Right atrium auricular region (tissue), 2 donors: Measurements from ENCODE around the gene ABCC12. TPM values are rescaled to one million over a fixed set of nuclear protein-coding genes. Genes with fewer than 3 reads are reported as not detected.

Source experiments
- DNase-seq: peaks from one replicate; pipeline ENCODE4 v3.0.0-alpha.2; 2019; ENCODE audit warnings: low spot score
- H3K27ac ChIP-seq, 2 donors: fragments of 200-600 bp; sonication (generic); 1 replicate in 1 of 2; 2 replicates in 1 of 2; pipeline ENCODE4 v1.5.1; 2016 to 2019
- H3K27me3 ChIP-seq, 2 donors: fragments of 200-600 bp; sonication (generic); one replicate each; pipeline versions ENCODE4 v1.5.1 to v1.6.0; 2017 to 2019
- H3K36me3 ChIP-seq: fragments of 200-600 bp; sonication (generic); one replicate; pipeline ENCODE4 v1.5.1; 2016
- H3K4me1 ChIP-seq, 2 donors: fragments of 200-600 bp; sonication (generic); one replicate each; pipeline versions ENCODE4 v1.5.1 to v1.6.0; 2017 to 2019
- H3K4me3 ChIP-seq, 2 donors: fragments of 200-600 bp; sonication (generic); 1 replicate in 1 of 2; 2 replicates in 1 of 2; pipeline ENCODE4 v1.5.1; 2017 to 2019; ENCODE audit warnings: mild to moderate bottlenecking in 1 of 2, moderate library complexity in 1 of 2
- H3K9me3 ChIP-seq, 2 donors: fragments of 200-600 bp; sonication (generic); one replicate each; pipeline ENCODE4 v1.5.1; 2019
- total RNA-seq, 2 donors: library from RNA; depleted of rRNA; stranded (reverse); fragments of >200 nt; gene quantifications; one replicate each; pipeline ENCODE4 v1.1.0, GENCODE V29; 2016
- TF ChIP-seq, protein P1 (sequence below), 2 donors: fragments of 200-600 bp; sonication (generic); IDR thresholded peaks; one replicate each; pipeline ENCODE4 v1.5.1; 2019; ENCODE audit warnings: antibody characterized with exemption in 2 of 2

ABCC12 gene
- total RNA-seq, 2 donors from 2014 or later = not detected

DNA sequence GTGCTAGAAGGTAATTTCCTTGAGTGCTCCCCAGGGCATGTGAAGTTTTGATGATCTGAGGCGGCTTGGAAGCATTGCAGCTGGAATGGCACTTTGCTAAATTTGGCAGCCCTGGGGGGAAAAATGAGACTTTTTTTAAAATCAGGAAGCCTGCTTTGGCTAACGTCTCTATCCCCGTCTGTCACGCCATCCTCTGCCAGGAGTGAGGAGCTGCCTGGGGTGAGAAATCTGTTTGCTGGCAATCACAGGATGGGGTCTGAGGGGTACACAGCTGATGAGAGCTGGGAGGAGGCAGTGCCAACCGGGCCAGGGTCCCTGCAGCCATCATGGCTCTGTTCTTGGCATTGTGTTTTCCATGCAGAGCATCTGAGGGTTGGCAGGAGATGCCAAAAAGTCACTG lies 2.0 kb downstream of the ABCC12 start:
- no peak for DNase-seq

DNA sequence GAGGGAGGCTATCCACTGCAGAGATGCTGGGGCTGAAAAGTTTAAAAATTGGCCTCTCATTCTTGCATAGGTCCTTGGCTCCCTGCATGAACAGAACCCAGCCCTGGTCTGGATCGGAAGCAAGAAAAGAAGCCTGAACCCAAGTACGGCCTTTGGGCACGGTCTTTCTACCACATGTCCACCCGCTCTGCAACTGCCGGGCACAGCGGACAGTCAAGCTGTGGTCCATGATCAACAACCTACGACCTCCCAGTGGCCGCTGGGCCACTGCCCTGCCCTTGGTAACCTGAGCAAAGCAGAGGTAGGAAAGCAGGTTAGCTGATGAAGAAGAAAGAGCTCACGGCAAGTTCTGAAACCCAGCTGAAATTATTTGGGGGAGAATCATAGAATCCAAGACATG lies 3.6 kb downstream of the ABCC12 start:
- no peaks in the 10 kb centered on the region for H3K27me3 ChIP-seq
- DNase-seq = no peak
- no peak overlapping the region for H3K27ac ChIP-seq
- TF ChIP-seq, protein P1, sequence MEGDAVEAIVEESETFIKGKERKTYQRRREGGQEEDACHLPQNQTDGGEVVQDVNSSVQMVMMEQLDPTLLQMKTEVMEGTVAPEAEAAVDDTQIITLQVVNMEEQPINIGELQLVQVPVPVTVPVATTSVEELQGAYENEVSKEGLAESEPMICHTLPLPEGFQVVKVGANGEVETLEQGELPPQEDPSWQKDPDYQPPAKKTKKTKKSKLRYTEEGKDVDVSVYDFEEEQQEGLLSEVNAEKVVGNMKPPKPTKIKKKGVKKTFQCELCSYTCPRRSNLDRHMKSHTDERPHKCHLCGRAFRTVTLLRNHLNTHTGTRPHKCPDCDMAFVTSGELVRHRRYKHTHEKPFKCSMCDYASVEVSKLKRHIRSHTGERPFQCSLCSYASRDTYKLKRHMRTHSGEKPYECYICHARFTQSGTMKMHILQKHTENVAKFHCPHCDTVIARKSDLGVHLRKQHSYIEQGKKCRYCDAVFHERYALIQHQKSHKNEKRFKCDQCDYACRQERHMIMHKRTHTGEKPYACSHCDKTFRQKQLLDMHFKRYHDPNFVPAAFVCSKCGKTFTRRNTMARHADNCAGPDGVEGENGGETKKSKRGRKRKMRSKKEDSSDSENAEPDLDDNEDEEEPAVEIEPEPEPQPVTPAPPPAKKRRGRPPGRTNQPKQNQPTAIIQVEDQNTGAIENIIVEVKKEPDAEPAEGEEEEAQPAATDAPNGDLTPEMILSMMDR (IDR thresholded peaks at IDR 0.05) = no peak
- H3K9me3 ChIP-seq = peaks cover 0 to 15% of the 10 kb centered on the region in 2 donors
- H3K4me3 ChIP-seq = no peak overlapping the region
- H3K36me3 ChIP-seq = no peaks in the 10 kb centered on the region
- peaks cover 0 to 8% of the 10 kb centered on the region in 2 donors for H3K4me1 ChIP-seq

More for the DNA sequence above, 2.0 kb downstream of the ABCC12 start:
- peaks cover 0 to 9% of the 10 kb centered on the region in 2 donors for H3K9me3 ChIP-seq
- TF ChIP-seq, protein P1 (IDR thresholded peaks at IDR 0.05) = no peak
- H3K4me3 ChIP-seq = no peak overlapping the region
- peaks cover 0 to 8% of the 10 kb centered on the region in 2 donors for H3K4me1 ChIP-seq
- no peaks in the 10 kb centered on the region for H3K36me3 ChIP-seq
- no peak overlapping the region for H3K27ac ChIP-seq
- no peaks in the 10 kb centered on the region for H3K27me3 ChIP-seq

DNA sequence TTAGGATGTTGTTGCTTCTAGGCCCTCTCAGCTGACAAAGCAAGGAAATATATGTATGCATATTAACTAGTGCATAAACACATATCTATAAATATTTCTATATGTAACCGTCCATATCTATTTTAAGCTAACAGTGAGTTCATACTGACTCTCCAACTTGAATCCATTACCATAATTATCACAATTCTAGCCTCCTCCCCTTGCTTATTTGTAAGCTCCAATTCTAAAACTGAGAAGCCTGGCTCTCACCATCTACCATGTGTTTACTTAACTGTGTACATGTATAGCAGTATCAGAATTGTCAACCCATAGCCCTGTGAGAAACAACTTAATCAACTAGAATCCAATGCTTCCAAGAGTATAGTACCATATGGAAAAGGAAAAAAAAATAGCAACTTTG lies 5.1 kb downstream of the ABCC12 start:
- no peak for DNase-seq
- no peaks in the 10 kb centered on the region for H3K4me1 ChIP-seq
- no peak overlapping the region for H3K27ac ChIP-seq
- H3K9me3 ChIP-seq = peaks cover 0 to 15% of the 10 kb centered on the region in 2 donors
- no peak overlapping the region for H3K4me3 ChIP-seq
- H3K27me3 ChIP-seq = no peaks in the 10 kb centered on the region
- TF ChIP-seq, protein P1 (IDR thresholded peaks at IDR 0.05) = no peak
- H3K36me3 ChIP-seq = no peaks in the 10 kb centered on the region

DNA sequence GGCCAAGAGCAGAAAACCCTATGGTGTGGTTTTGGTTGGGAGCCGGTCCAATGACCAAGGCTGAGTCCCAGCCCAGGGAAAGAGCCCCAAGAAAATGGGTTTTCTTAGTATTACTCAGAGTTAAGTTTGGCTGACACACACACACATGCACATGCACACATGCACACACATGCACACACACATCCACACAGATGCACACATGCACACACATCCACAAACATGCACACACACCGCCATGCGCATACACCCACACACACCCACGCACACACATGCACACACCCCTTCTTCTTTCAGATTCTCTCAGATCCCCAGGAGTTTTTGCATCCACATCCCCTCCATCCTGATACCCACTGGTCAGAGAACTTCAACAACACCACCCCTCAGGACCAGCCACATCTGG lies 9.1 kb downstream of the ABCC12 start:
- H3K4me3 ChIP-seq = no peak overlapping the region
- no peaks in the 10 kb centered on the region for H3K36me3 ChIP-seq
- peaks cover 0 to 15% of the 10 kb centered on the region in 2 donors for H3K9me3 ChIP-seq
- TF ChIP-seq, protein P1 (IDR thresholded peaks at IDR 0.05) = no peak
- H3K4me1 ChIP-seq = no peaks in the 10 kb centered on the region
- DNase-seq = no peak
- no peak overlapping the region for H3K27ac ChIP-seq
- H3K27me3 ChIP-seq = no peaks in the 10 kb centered on the region

DNA sequence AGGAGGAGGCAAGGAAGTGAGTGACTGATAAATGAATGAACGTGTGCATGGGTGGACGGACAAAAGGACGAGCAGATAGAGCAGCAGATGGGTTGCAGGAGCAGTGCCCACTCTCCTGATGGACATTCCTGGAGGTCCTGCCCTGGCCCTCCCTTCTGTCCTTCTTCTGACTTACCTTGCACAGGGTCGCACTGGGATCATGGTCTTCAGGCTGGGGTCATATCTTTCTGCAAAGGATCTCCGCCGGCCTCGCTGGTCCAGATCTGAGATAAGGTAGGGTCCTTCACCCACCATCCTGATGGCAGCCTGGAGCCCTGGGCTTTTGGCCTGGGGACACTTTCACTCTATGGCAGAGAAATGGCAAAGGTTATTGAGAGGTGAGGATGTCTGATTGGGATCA lies 9.7 kb downstream of the ABCC12 start:
- H3K36me3 ChIP-seq = no peaks in the 10 kb centered on the region
- H3K27ac ChIP-seq = no peak overlapping the region
- peaks cover 0 to 15% of the 10 kb centered on the region in 2 donors for H3K9me3 ChIP-seq
- no peak overlapping the region for H3K4me3 ChIP-seq
- no peaks in the 10 kb centered on the region for H3K27me3 ChIP-seq
- H3K4me1 ChIP-seq = no peaks in the 10 kb centered on the region
- TF ChIP-seq, protein P1 (IDR thresholded peaks at IDR 0.05) = no peak
- DNase-seq = no peak

DNA sequence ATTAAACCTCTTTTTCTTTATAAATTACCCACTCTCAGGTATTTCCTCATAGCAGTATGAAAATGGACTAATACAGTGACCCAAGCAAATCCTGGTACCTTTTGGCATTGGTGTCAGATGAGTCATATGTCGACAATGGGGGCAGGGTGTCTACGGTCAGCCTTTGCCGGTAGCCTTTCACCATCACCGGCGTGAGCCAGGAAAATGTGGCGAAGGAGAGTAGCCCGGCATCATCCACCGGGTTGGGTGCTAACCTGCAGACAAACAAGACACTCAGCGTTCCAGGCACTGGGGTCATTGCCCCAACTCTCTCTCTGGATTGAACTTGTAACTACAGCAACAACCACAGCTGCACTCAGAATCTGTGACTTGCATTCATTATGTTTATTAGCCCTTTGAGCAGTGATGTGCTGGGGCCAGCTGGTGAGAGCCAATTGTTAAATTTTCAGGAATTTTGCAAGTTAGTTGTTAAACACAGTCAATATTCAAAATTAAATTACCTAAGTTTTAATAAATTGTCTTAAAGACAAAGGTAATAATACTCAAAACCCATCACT lies 11.9 kb downstream of the ABCC12 start:
- no peaks in the 10 kb centered on the region for H3K36me3 ChIP-seq
- H3K27ac ChIP-seq = no peak overlapping the region
- H3K4me3 ChIP-seq = no peak overlapping the region
- peaks cover 0 to 7% of the 10 kb centered on the region in 2 donors for H3K9me3 ChIP-seq
- no peaks in the 10 kb centered on the region for H3K4me1 ChIP-seq
- DNase-seq = no peak
- H3K27me3 ChIP-seq = no peaks in the 10 kb centered on the region
- TF ChIP-seq, protein P1 (IDR thresholded peaks at IDR 0.05) = no peak
